Ramos (cell line): Measurements from ENCODE around the gene KDM5B.
"Not testable (repeated sequence)": the region's sequence is repeated elsewhere in the genome, so short reads cannot be mapped to it uniquely, and the experiment has no call there.

ENCODE experiments used
- in situ Hi-C: fragments of 300-500 bp; cut with MboI; formaldehyde crosslinking; loops from one replicate; pipeline ENCODE4 v1.14.3; 2022; ENCODE audit warnings: low sequenced_read_pairs; ENCODE audit not compliant: unreplicated experiment

Gene KDM5B

GRCh38 chr1:202794931-202795330 lies 13.3 kb downstream of the KDM5B start:
- in situ Hi-C loops = not testable (repeated sequence)

- in situ Hi-C loops = no loop called here
Observed at GRCh38 chr1:202794051-202794740, 14.0 kb downstream of the KDM5B start.

- in situ Hi-C loops = no loop called here
Observed at GRCh38 chr1:202791077-202791747, 17.0 kb downstream of the KDM5B start.

GRCh38 chr1:202788800-202789199 lies 19.4 kb downstream of the KDM5B start:
- in situ Hi-C loops = no loop called here

- in situ Hi-C loops = no loop called here
Observed at GRCh38 chr1:202786804-202787203, 21.4 kb downstream of the KDM5B start.

- in situ Hi-C loops = no loop called here
Observed at GRCh38 chr1:202781180-202781579, 27.0 kb downstream of the KDM5B start.

- in situ Hi-C loops = no loop called here
Observed at GRCh38 chr1:202770135-202770534, 38.1 kb downstream of the KDM5B start.

GRCh38 chr1:202765721-202766120 lies 42.5 kb downstream of the KDM5B start:
- in situ Hi-C loops = no loop called here

GRCh38 chr1:202762019-202762418 lies 46.2 kb downstream of the KDM5B start:
- in situ Hi-C loops = no loop called here

- in situ Hi-C loops = no loop called here
Observed at GRCh38 chr1:202760589-202760988, 47.6 kb downstream of the KDM5B start.

GRCh38 chr1:202756391-202756790 lies 51.8 kb downstream of the KDM5B start:
- in situ Hi-C loops = no loop called here

GRCh38 chr1:202754293-202754692 lies 53.9 kb downstream of the KDM5B start:
- in situ Hi-C loops = no loop called here

- in situ Hi-C loops = no loop called here
Observed at GRCh38 chr1:202752774-202753173, 55.4 kb downstream of the KDM5B start.

- in situ Hi-C loops = no loop called here
Observed at GRCh38 chr1:202750761-202751160, 57.5 kb downstream of the KDM5B start.

GRCh38 chr1:202750024-202750423 lies 58.2 kb downstream of the KDM5B start:
- in situ Hi-C loops = no loop called here

- in situ Hi-C loops = no loop called here
Observed at GRCh38 chr1:202745323-202745888, 62.8 kb downstream of the KDM5B start.

- in situ Hi-C loops = not testable (repeated sequence)
Observed at GRCh38 chr1:202744770-202745169, 63.5 kb downstream of the KDM5B start.

- in situ Hi-C loops = no loop called here
Observed at GRCh38 chr1:202742496-202742895, 65.7 kb downstream of the KDM5B start.

GRCh38 chr1:202733251-202733650 lies 75.0 kb downstream of the KDM5B start:
- in situ Hi-C loops = no loop called here

- in situ Hi-C loops = no loop called here
Observed at GRCh38 chr1:202728951-202729350, 79.3 kb downstream of the KDM5B start.

- in situ Hi-C loops = no loop called here
Observed at GRCh38 chr1:202725526-202725925, 82.7 kb downstream of the KDM5B start.

- in situ Hi-C loops = no loop called here
Observed at GRCh38 chr1:202723708-202724107, 84.5 kb downstream of the KDM5B start.
